HepG2 (cell line): ENCODE measurements around the gene WWTR1. TPM values are rescaled to one million over a fixed set of nuclear protein-coding genes. Genes with fewer than 3 reads are reported as not detected.
A peak's percentile ranks its signal among the peaks of the same experiment; 100 is the strongest.

Experiments
- ATAC-seq: fragments of 200-7000 bp; cut with Tn5 transposase; 3 replicates; pipeline ENCODE4 v1.9.1; 2020; ENCODE audit warnings: mild to moderate bottlenecking, moderate library complexity
- BruUV-seq: library from RNA; stranded (reverse); fragments of 400-500 nt; replicated peaks from 2 replicates; lab custom pipeline; 2021; lab: Mats Ljungman, UMichigan
- CTCF ChIA-PET: fragments of 300-600 bp; formaldehyde crosslinking; extraction: SDS; loops from one replicate; lab custom pipeline; 2021; ENCODE audit warnings: low total read pairs, inconsistent platforms, low intra/inter-chr PET ratio; lab: Yijun Ruan, JAX
- POLR2A ChIA-PET: fragments of 350-600 bp; sonication (Branson Sonifier 250); formaldehyde crosslinking; loops from one replicate; lab custom pipeline; 2020; ENCODE audit warnings: antibody characterized with exemption, inconsistent platforms; lab: Yijun Ruan, JAX
- DNase-seq: peaks from one replicate; pipeline ENCODE4 v3.0.0-alpha.2; 2015; ENCODE audit warnings: low spot score
- FAIRE-seq: peaks from 3 replicates; lab custom pipeline; 2011; peaks lifted over from hg19 to GRCh38; lab: Jason Lieb, UNC
- H2AFZ ChIP-seq: one replicate; pipeline ENCODE4 v1.6.1; 2011; ENCODE audit warnings: low read length, inconsistent platforms
- H3K27ac ChIP-seq: fragments of 300-600 bp; 3 replicates; pipeline ENCODE4 v1.8.0; 2011; ENCODE audit warnings: mixed run types, mild to moderate bottlenecking, mixed read lengths, low read length, inconsistent platforms; ENCODE audit not compliant: insufficient read depth; ENCODE audit errors: extremely low read length
- H3K27me3 ChIP-seq, 2 experiments: fragments of 200-600 bp in 1 of 2; 2 replicates in 1 of 2; 3 replicates in 1 of 2; pipeline versions ENCODE4 v1.6.0 to v1.8.0; 2011; ENCODE audit warnings: low read length in 2 of 2, mild to moderate bottlenecking in 2 of 2, moderate library complexity in 2 of 2, inconsistent platforms in 1 of 2; ENCODE audit not compliant: insufficient read depth in 2 of 2, control insufficient read depth in 1 of 2
- H3K36me3 ChIP-seq, 2 experiments: fragments of 200-600 bp in 1 of 2; replicated peaks in 1 of 2; 2 replicates in 1 of 2; 3 replicates in 1 of 2; pipeline versions ENCODE4 v1.5.1 to v1.8.0; 2011; ENCODE audit warnings: low read length in 2 of 2, inconsistent platforms in 1 of 2; ENCODE audit not compliant: insufficient read depth in 2 of 2, control insufficient read depth in 1 of 2
- H3K4me1 ChIP-seq: 2 replicates; pipeline ENCODE4 v1.5.1; 2012; ENCODE audit warnings: low read length, inconsistent platforms; ENCODE audit not compliant: insufficient read depth
- H3K4me2 ChIP-seq: 2 replicates; pipeline ENCODE4 v1.6.0; 2011; ENCODE audit warnings: low read depth, low read length, inconsistent platforms
- H3K4me3 ChIP-seq, 3 experiments: fragments of 200-600 bp in 1 of 3; sonication (generic), shearing (Covaris generic) in 1 of 3; replicated peaks in 1 of 3; 2 replicates each; pipeline ENCODE4 v1.5.1; 2011 to 2016; ENCODE audit warnings: low read length in 3 of 3, inconsistent platforms in 2 of 3, low read depth in 2 of 3, mild to moderate bottlenecking in 2 of 3, control low read depth in 1 of 3, mixed read lengths in 1 of 3; ENCODE audit not compliant: insufficient read depth in 1 of 3
- H3K79me2 ChIP-seq: one replicate; pipeline ENCODE4 v1.6.1; 2011; ENCODE audit warnings: low read length, inconsistent platforms; ENCODE audit not compliant: insufficient read depth
- H3K9ac ChIP-seq: 2 replicates; pipeline ENCODE4 v1.6.0; 2011; ENCODE audit warnings: mild to moderate bottlenecking, low read depth, low read length, inconsistent platforms; ENCODE audit not compliant: insufficient read depth
- H3K9me3 ChIP-seq: 2 replicates; pipeline ENCODE4 v1.5.1; 2012; ENCODE audit warnings: mild to moderate bottlenecking, low read length
- H4K20me1 ChIP-seq: 2 replicates; pipeline ENCODE4 v1.6.0; 2011; ENCODE audit warnings: inconsistent platforms, mild to moderate bottlenecking, low read length, moderate library complexity; ENCODE audit not compliant: insufficient read depth
- FOSL2 ChIP-seq: sonication (generic); formaldehyde crosslinking; IDR thresholded peaks from 2 replicates; pipeline ENCODE4 v1.4.0; 2020; ENCODE audit warnings: missing genetic modification reagents
- RAD51 ChIP-seq: fragments of 450-650 bp; IDR thresholded peaks from 2 replicates; pipeline ENCODE4 v1.6.1; 2016; ENCODE audit warnings: borderline replicate concordance
- ZNF460 ChIP-seq: sonication (generic); formaldehyde crosslinking; IDR thresholded peaks from 2 replicates; pipeline ENCODE4 v1.5.1; 2020; ENCODE audit warnings: missing genetic modification reagents, mild to moderate bottlenecking, borderline replicate concordance
- WGBS: methylation state at CpG from one replicate; pipeline ENCODE4 v1.1.6; 2017; ENCODE audit warnings: low lambda C conversion rate; 5-methylcytosine and 5-hydroxymethylcytosine counted together
- in situ Hi-C: cut with HindIII; loops from 2 replicates; pipeline ENCODE4 v1.10.0; 2017; ENCODE audit warnings: low pct_unique_long_range_greater_than_20kb; ENCODE audit not compliant: extremely low pct_ligation_motif_present
- intact Hi-C: fragments of 100-400 bp; cut with micrococcal nuclease; formaldehyde crosslinking; loops from one replicate; pipeline ENCODE4 v1.10.0; 2022; ENCODE audit not compliant: unreplicated experiment
- polyA plus RNA-seq, 8 experiments: library from polyadenylated mRNA; depleted of rRNA in 3 of 8; stranded (reverse) in 7 of 8; unstranded in 1 of 8; fragments of >200 nt; fragmentation: Illumina TruSeq in 4 of 8; extraction: Trizol in 4 of 8; gene quantifications; 2 replicates each; pipeline versions ENCODE4 v1.2.1 to v1.2.3, GENCODE V29; 2011 to 2016; ENCODE audit warnings: low read depth in 4 of 8, missing spikeins in 1 of 8, mixed read lengths in 1 of 8; ENCODE audit not compliant: insufficient read depth in 1 of 8
- total RNA-seq, 5 experiments: library from RNA; depleted of rRNA; stranded (reverse); fragments of >200 nt; fragmentation: Illumina TruSeq; extraction: Trizol; gene quantifications; 2 replicates each; pipeline ENCODE4 v1.2.3, GENCODE V29; 2016; ENCODE audit warnings: low read depth in 1 of 5
- TF ChIP-seq, protein P1 (sequence below), 2 experiments: fragments of 450-650 bp in 1 of 2; sonication (generic) in 1 of 2; formaldehyde crosslinking in 1 of 2; IDR thresholded peaks; 2 replicates each; pipeline versions ENCODE4 v1.6.1 to v1.8.0; 2016 to 2022; ENCODE audit warnings: antibody characterized with exemption in 1 of 2, mild to moderate bottlenecking in 1 of 2, missing genetic modification reagents in 1 of 2
- TF ChIP-seq, protein P2 (sequence below): sonication (generic); formaldehyde crosslinking; IDR thresholded peaks from 2 replicates; pipeline ENCODE4 v1.4.0; 2020; ENCODE audit warnings: missing genetic modification reagents

The WWTR1 gene
- total and polyA plus RNA-seq, 2 of the 13 experiments (the other 11 are each of a cell fraction or from before 2014, with no cell fraction given), result 19.7 to 139 TPM

DNA sequence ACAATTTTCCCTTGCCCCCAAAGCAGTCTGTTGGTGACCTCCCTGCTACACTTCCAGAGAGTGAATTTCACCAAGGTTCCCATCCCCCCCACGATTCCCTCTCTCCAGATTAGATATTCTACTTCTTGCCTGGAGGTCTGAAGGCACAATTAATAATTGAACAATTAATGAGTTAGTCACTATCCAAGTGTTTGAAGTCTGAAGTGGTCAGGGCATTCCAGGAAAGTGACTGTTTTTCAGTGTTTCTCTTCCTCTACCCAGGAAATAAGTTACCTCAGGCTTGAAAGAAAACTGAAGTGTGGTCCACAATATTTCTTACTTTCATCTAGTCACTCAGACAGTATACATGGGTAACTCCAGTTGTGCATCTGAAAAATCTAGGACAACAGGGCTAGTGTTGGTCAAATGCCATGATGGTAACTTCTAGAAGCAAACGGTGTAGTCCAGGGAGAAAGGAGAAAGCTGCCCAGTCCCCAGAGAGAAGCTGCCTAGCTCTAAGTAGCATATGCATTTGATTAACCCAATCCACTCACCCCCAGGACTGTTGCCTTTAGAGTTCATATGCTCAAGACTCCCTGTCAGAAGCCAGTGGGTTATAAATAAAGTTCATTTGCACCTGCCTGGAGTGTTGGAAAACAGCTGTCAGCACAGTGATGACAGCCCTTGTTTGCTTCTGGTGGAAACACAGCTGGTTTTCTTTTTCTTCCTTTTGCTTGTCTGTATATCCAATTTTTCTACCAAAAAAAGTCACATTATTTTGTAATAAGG is 185.6 kb downstream of the WWTR1 start:
- BruUV-seq, result no TSS peak
- H3K27me3 ChIP-seq, result no peaks in the 10 kb centered on the region
- in situ Hi-C loops, result no loop called here

More for the DNA sequence above, 185.6 kb downstream of the WWTR1 start:
- Histone ChIP-seq H2AFZ (no peak overlapping the region), H4K20me1 (no peaks in the 10 kb centered on the region), H3K4me1 (peaks cover 46% of the 10 kb centered on the region), H3K4me3 (no peak overlapping the region), H3K4me2 (no peak overlapping the region), H3K9me3 (no peaks in the 10 kb centered on the region), H3K36me3 (no peaks in the 10 kb centered on the region), H3K79me2 (no peaks in the 10 kb centered on the region), H3K27ac (no peak overlapping the region), H3K9ac (no peak overlapping the region)
- DNase-seq (no peak), FAIRE-seq (no peak), ATAC-seq (no peak)
- intact Hi-C loops, result loop anchor here (10.0 kb wide), 1 partner anchor 517 kb away; no protein-coding TSS in a partner anchor
- 87% methylated on average over 2 of the region's 2 CpGs for WGBS
- TF ChIP-seq RAD51 (no peak), FOSL2 (no peak), ZNF460 (CRISPR knock-in tag) (no peak)
- TF ChIP-seq, protein P1, sequence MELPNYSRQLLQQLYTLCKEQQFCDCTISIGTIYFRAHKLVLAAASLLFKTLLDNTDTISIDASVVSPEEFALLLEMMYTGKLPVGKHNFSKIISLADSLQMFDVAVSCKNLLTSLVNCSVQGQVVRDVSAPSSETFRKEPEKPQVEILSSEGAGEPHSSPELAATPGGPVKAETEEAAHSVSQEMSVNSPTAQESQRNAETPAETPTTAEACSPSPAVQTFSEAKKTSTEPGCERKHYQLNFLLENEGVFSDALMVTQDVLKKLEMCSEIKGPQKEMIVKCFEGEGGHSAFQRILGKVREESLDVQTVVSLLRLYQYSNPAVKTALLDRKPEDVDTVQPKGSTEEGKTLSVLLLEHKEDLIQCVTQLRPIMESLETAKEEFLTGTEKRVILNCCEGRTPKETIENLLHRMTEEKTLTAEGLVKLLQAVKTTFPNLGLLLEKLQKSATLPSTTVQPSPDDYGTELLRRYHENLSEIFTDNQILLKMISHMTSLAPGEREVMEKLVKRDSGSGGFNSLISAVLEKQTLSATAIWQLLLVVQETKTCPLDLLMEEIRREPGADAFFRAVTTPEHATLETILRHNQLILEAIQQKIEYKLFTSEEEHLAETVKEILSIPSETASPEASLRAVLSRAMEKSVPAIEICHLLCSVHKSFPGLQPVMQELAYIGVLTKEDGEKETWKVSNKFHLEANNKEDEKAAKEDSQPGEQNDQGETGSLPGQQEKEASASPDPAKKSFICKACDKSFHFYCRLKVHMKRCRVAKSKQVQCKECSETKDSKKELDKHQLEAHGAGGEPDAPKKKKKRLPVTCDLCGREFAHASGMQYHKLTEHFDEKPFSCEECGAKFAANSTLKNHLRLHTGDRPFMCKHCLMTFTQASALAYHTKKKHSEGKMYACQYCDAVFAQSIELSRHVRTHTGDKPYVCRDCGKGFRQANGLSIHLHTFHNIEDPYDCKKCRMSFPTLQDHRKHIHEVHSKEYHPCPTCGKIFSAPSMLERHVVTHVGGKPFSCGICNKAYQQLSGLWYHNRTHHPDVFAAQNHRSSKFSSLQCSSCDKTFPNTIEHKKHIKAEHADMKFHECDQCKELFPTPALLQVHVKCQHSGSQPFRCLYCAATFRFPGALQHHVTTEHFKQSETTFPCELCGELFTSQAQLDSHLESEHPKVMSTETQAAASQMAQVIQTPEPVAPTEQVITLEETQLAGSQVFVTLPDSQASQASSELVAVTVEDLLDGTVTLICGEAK (IDR thresholded peaks at IDR 0.05), result no peak
- TF ChIP-seq, protein P1 (CRISPR knock-in tag; IDR thresholded peaks at IDR 0.05), result peak; percentile 83
- TF ChIP-seq, protein P2, sequence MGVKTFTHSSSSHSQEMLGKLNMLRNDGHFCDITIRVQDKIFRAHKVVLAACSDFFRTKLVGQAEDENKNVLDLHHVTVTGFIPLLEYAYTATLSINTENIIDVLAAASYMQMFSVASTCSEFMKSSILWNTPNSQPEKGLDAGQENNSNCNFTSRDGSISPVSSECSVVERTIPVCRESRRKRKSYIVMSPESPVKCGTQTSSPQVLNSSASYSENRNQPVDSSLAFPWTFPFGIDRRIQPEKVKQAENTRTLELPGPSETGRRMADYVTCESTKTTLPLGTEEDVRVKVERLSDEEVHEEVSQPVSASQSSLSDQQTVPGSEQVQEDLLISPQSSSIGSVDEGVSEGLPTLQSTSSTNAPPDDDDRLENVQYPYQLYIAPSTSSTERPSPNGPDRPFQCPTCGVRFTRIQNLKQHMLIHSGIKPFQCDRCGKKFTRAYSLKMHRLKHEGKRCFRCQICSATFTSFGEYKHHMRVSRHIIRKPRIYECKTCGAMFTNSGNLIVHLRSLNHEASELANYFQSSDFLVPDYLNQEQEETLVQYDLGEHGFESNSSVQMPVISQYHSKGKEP, result no peak
- ChIA-PET POLR2A (interaction anchor here (4.9 kb wide), 1 partner anchor 86 kb away, joined by 24 read pairs; no protein-coding TSS in a partner anchor), CTCF (no interaction called here)
